Femur (tissue), 1 donor: ENCODE data around the gene PLEKHM1.

ENCODE experiments used
- DNase-seq: peaks from one replicate; pipeline ENCODE4 v3.0.0-alpha.2; 2017

Gene PLEKHM1

DNA sequence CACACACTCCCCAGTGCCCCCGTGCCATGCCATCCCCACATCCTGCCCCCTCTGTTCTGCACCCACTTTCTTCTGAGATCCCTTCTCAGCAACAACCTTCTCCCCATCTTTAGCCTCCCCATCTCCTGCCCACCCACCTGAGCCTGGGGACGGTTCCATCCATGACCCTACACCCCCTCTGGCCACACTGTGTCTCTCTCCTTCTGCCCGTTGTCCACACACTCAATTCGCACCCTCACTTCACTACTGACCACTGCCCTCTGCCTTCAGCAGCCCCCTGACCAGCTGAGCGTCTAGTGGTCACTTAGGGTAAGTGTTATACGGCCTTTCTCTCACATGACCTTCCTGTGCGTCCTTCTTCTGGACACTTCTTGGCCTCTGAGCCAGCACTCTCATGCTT is 64.0 kb downstream of the PLEKHM1 start:
- DNase-seq: no peak

DNA sequence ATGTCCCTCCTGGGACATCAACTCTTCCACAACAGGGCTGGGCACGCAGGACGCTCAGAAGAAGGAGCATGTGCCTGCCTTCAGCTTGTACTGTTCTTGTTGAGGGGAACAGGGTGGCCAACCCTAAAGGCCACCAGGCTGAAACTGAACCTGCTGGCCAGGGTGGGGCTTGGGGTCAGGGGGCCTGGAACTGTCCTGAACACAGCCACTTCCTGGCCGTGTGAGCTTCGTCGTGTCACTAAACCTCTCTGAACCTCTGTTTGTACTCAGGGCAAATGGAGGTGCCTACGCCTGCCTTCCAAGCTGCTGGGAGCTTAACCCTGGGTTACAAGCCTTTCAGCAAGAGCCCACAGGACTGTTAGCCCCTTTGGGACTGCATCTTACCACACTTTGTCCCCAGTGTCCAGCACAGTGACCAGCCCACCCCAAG is 64.5 kb downstream of the PLEKHM1 start:
- no peak for DNase-seq

DNA sequence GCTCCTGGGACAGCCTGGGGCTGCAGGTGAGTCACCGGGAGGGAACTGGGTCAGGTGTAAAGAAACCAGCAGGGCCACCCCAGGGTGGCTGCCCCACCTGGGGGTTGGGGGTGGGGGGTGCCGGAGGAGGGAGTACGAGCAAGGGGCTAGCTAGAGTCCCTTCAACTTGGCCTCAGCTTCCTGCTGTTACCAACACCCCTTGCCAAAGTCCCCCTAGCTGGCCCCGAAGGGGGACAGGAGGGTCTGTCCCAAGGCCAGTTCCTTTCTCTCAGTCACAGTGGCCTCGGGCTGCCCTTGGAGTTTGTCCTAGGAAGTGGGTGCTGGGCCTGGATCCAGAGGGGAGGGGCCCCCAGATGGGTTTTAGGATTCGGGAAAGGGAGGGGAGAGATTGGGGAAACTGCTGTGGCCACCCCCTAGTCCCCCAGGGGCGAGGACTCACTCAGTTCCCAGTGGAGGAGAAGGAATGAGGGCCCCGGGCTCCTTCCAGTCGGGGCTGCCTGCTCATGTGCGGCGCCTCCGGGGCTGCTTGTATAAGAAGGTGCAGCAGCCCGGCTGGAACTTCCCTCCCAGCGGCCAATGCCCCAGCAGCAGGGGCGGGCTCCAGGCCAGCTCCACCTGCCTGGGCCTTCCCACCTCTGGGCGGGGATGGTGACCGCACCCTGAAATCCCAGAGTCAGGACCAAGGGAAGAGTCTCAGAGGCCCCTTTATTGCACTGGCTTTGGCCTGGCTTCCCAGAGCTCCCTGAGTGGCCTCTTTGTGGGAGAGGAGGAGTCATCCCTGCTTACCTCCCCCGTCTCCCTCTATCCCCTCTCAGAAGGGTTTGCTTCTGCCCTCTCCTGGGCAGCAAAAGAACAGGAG is 65.2 kb downstream of the PLEKHM1 start:
- DNase-seq: no peak

- DNase-seq: no peak
Observed at GRCh38 chr17:45424769-45425124, 65.8 kb downstream of the PLEKHM1 start.

DNA sequence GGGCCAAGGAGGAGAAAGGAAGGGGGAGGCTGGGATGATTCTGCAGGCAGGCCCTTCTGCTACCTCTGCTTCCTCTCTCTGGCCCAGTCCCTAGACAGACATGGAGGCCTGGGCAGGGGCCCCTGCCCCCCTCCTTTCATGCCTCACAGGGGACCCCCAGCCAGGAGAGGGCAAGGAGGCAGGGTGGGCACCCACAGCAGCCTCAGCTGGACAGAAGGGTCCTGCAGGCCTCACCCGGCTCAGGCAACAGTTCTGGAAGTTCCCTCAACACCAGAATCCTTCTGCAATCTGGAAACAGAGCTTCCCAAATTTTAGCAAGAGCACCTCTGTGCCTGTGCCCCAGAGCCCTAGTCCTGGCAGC is 66.6 kb downstream of the PLEKHM1 start:
- no peak for DNase-seq

GRCh38 chr17:45423304-45423974 is 67.1 kb downstream of the PLEKHM1 start:
- DNase-seq: no peak

DNA sequence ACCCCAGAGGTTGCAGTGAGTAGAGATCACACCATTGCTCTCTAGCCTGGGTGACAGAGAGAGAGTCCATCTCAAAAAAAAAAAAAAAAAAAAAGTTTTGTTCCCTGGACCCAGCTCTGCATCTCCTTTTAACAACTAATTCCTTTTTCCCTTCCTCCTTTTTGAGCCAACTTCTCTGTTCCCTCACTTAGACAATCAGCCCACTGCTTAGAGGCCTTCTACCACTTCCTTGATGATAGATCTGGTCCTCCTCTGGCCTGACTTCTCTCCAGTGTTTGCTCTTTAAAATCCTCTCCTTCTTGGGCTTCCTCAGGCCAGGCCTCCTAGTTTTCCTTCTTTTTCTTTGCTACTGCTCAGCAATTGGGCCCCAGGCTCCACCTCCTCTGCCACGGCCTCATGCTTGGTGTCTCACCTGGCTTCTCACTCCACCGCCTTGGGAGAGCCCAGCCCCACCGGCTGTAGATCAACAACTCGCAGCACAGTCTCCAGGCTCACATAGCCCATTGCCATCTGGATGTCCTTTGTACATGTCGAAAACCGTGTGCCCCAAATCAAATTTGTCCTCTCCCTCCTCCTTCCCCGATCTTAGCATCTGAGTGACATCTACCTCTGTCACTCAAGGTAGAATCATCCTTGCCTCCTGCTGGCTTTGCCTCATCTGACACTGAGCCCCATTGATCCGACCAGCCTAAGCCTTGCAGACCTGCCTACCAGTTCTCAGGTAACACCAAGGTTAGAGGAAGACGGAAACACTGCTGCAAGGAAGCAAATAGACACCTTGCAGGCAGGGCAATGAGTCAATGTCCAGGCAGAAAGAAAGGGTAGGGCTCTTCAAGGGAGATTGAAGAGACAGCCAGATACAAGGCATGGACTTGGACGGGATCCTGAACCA is 75.3 kb downstream of the PLEKHM1 start:
- no peak for DNase-seq

- no peak for DNase-seq
Observed at GRCh38 chr17:45413498-45413923, 77.0 kb downstream of the PLEKHM1 start.

- DNase-seq: no peak
Observed at GRCh38 chr17:45411348-45412105, 79.0 kb downstream of the PLEKHM1 start.

DNA sequence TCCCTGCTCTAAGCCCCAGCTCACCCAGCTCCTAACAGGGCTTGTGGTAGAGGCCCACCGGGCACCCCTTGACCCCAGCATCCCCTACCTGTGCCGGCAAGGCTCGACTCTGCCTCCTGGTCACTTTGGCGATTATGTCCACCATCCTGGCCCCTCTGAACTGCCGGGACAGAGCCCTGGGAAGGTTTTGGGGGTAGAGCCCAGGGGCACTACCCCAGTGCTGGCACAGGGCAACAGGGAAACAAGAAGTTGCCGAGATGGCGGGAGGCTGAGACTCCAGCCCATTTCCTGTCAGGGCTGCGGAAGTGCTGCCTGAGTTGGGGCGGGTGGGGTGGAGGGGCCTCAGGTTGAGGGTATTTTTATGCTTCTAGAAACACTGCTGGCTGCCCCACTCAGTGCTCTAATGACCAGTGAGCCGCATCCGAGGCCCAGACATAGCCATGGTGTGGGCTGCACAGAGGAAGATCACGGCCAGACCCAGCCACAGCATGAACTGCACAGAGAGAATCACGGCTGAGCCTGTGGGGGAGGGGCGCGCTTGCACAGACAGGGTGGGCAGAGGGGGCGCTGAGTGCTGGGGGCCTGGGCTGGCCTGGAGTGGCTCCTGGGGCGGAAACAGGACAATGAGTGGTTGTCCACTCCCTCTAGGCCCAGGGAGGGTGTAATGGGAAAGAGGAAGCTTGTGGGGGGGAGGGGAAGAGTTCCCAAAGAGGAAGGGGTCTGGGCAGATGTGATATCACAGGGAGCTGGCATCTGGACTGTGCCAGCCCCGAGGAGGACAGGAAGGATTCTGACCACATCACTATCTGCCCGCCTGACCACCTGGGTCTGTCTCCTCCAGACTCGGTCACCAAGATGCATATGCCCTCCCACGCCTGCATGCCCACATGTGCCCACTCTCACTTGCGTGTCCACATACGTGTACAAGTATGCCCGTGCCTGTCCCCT is 80.1 kb downstream of the PLEKHM1 start:
- DNase-seq: no peak

DNA sequence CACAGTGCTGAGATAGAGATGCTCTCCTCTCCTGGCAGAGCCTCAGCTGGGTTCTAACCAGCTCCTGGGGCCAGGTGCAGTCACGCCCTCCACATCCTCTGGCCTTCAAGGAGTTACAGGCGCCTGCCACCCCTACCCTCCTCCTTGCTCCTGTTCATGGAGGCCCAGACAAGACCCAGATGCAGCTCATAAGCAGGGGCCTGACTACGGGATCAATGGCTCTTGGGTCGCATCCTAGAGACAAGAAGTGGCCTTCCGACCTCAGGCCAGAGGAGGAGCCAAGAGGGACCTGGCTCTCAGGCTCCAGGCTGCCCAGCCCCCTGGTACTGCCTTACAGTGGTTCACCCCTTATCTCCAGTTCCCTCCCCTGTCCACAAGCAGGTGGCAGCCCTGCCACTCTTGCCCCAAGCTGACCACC is 80.9 kb downstream of the PLEKHM1 start:
- DNase-seq: no peak

DNA sequence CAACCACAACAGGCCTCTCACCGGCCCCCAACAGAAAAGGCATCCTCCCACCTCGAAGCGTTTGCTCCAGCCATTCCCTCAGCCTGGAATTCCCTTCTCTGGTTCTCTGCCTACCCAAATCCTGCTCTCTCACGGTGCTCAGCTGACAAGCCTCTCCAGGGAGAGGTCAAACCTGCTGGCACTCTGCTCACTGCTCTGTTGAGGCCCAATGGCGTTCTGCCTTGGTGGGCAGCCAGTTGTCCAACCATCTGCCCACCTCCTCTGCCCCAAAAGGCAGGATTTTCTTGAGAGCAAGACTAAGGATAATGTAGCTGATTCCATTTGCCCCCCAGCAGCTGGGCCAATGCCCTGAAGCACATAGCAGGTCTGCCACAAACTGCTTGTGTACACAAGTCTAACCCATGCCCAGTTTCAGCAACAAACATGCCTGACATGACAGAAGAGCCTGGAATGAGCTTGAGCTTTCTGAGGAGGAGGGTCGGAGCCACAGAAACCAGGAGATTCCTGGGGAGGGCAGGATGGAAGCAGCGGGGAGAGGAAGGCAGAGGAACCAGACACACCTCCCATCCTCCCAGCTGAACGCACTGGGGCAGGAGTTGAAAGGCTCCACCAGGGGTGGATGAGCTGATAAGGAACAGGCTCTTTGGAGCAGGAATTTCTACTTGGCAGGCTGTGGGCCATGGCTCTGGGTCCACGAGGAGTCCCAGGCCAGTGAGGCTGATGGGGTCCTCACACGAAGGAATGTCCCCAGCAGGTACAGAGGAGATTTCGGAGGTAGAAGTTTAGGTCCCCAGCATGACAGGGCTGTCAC is 81.7 kb downstream of the PLEKHM1 start:
- no peak for DNase-seq

DNA sequence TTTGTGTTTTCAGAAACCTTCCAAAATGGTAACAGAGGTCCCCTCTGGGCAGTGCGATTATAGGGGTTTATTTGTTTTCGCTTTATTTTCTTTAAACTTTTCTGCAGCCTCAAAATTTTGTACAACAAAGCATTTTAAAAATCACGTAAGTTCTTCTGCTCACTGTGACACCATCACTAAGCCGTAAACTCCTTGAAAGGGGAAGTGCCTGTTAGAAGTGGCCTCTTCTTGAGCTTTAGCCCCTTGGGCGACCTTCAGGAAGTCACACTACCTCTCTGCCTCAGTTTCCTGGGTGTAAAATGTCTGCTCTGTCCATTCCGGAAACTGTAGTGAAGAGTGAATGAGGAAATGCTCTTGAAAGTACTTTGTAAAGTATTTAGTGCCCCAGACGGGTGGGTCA is 84.4 kb downstream of the PLEKHM1 start:
- DNase-seq: no peak

- DNase-seq: no peak
Observed at GRCh38 chr17:45405250-45406086, 85.1 kb downstream of the PLEKHM1 start.

DNA sequence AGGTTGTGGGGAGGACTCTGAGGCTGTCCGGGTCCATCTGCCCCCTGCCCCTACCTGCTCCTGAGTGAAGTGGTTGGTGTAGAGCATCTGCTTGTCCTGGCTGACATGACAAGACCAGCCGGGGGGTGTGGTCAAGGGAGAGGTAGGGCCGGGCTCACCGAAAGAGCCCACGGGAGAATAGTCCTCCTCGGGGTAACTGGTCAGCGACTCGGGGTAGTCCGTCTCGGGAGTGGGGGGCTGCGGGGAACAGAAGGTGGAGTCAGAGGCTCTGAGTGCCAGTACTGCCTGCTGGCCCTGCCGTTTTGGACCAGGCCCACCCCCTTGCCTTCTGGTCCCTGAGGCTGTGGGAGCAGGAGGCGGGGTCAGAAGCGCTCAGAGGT is 85.7 kb downstream of the PLEKHM1 start:
- DNase-seq: no peak

DNA sequence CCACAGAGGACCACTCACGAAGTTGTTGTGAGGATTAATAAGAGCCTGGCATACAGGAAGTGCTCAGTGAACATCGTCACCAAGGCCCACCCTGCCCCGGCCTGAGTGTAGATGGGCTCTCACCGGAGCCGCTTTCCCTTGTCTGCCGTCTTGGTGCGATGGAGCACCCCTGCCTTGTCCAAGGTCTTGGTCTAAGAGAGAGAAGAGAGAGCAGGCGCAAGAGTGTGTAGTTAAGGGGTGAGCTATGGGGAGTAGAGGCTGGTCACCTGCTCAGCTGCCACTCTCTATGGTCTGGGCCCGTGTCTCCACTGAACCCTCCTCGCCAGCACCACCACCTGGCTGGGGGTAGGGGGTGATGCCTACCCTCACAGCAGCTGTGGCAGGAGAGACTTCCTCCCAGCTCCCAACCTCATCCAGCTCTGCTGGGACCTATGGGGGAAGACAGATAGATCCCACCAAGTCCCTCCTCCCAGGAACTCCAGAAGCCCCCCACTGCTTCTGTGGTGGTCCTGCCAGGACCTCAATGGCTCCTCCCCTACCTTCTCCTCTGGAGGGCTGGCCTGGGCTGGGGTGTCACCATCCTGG is 86.5 kb downstream of the PLEKHM1 start:
- DNase-seq: no peak

- DNase-seq: no peak
Observed at GRCh38 chr17:45402916-45403315, 87.6 kb downstream of the PLEKHM1 start.

DNA sequence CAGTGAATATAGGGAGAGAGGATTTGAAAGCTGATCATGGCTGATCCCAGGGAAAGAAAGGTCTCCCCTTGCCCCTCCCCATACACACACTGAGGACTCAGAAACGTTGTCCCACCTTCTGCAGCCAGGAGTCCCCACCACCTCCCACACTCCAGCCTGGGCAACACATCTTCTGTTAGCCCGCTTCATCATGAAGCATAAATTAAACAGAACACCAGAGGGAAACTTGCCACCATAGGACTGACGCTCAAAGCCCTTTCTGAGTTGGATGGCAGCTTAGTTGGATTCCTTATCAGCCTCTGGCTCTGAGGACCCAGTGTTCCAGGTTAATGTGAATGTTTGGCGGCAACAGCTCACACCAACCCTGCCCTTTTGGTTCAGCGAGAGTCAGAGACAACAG is 91.7 kb downstream of the PLEKHM1 start:
- DNase-seq: no peak

- DNase-seq: no peak
Observed at GRCh38 chr17:45397796-45398195, 92.7 kb downstream of the PLEKHM1 start.
